ENCODE results near the gene EML4.
"Not testable (repeated sequence)": the region's sequence is repeated elsewhere in the genome, so short reads cannot be mapped to it uniquely, and the experiment has no call there.

Gene EML4, protein sequence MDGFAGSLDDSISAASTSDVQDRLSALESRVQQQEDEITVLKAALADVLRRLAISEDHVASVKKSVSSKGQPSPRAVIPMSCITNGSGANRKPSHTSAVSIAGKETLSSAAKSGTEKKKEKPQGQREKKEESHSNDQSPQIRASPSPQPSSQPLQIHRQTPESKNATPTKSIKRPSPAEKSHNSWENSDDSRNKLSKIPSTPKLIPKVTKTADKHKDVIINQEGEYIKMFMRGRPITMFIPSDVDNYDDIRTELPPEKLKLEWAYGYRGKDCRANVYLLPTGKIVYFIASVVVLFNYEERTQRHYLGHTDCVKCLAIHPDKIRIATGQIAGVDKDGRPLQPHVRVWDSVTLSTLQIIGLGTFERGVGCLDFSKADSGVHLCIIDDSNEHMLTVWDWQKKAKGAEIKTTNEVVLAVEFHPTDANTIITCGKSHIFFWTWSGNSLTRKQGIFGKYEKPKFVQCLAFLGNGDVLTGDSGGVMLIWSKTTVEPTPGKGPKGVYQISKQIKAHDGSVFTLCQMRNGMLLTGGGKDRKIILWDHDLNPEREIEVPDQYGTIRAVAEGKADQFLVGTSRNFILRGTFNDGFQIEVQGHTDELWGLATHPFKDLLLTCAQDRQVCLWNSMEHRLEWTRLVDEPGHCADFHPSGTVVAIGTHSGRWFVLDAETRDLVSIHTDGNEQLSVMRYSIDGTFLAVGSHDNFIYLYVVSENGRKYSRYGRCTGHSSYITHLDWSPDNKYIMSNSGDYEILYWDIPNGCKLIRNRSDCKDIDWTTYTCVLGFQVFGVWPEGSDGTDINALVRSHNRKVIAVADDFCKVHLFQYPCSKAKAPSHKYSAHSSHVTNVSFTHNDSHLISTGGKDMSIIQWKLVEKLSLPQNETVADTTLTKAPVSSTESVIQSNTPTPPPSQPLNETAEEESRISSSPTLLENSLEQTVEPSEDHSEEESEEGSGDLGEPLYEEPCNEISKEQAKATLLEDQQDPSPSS

DNA sequence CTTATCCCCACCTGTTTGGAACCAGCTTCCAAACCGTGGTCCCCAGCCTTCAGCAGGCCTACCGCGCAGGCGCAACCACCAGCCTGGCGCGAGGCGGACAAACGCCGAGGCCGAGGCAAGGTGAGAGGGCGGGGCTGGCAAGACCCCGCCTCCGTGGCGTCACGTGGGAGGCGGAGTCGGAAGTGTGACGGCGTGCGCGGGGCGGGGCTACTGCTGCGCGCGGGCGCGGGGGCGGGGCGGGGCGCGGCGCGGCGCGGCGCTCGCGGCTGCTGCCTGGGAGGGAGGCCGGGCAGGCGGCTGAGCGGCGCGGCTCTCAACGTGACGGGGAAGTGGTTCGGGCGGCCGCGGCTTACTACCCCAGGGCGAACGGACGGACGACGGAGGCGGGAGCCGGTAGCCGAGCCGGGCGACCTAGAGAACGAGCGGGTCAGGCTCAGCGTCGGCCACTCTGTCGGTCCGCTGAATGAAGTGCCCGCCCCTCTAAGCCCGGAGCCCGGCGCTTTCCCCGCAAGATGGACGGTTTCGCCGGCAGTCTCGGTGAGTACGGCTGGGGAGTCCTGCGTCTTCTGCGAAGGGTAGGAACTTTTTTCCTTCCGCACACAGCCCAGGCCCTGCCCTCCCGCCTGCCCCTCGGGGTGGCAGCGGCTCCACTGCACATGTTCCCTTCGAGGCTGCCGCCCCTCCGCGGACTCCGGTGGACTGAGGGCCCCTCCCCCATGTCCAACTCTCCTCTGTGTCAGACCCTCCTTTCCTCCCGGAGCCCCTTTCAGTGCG, at the start of gene EML4:
Gene EML4 (plus strand): TSS at position 254 of the 774 bp plus-strand sequence. CDS start 259 bp downstream, at position 513.
- DNase-seq, result peak; percentile 92 to 94

DNA sequence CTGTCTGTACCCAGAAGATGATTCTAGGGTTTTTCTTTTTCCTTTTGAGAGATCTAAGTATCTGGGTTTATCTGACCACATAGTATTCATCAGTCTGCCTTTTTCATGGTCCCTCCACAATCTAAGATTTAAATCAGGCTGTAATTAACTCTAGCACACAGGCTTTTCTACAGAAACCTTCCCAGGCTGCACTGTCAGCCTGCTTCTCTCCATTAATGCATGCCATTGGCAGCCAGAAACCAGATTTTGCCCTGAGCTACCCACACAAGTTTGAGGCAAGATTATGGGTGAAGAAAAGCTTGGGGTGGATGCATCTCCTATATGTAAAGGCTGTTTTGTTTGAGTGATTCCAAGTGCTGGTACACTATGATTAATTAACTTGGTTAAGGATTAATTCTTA, 45.7 kb upstream of the EML4 start:
- no peak for DNase-seq

DNA sequence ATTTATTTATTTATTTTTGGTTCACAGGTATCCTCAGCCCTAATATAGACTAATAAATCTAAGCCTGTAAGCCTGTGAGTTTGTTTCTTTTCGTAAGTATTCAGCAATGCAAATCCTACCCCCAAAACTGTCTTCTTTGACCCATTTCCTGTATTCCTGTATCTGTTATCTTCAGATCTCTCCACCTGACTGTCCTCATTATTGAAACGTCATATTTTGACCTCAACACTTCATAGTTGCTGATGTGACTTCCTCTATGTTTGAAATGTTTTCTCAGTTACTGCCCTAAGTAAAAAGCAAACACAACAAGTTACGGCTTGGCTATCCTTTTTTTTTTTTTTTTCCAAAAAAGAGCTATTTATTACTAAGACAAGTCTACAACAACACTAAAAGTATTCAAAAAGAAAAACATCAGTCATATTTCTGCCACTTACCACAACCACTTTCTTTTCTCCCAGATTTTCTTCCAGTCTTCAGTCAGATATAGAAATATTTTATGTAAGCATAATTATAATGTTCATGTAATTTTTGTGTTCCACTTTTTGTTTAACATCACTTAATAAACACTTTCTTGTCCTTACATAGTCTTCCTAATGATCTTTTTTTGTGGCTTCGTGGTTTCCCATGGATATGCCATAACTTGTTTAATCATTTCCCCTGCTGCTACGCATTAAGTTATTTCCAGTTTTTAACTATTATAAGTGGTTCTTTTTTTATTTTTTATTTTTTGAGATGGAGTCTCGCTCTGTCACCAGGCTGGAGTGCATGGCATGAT, 45.0 kb upstream of the EML4 start:
- no peak for DNase-seq

DNA sequence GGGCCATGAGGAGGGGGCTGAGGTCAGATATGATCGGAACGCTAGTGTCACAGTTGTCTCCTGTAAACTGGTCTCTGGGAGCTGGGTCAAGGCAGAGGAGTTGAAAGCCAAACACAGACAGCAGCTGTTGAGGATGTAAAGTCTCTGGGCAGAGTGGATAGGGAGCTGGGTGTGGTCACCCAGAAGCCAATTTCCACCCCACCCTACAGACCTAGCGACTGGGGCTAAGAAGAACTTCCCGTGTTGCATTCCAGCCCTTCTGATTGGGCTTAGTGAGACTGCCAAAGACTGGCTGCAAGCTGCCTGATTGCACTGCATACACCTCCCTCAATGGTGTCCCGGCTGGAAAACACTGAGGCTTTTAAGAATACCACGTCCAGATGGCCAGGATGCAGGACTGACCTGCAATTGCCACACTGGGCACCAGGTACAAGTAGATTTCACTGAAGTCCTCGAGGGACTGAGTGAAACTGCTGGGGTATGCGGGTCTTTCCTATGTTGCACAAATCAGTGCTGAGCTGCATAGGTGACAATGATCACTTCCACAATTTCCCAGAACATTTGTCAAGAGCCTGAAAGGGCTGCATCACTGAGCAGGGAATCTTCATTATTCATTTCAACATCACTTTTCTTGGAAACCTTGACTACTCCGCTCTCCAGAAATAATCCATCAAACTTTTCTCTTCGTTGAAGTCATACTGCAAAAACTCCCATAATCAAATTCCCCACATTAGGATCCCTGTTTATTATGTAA, 43.1 kb upstream of the EML4 start:
- DNase-seq, result peak in 1 of 2 donors; percentile 16

DNA sequence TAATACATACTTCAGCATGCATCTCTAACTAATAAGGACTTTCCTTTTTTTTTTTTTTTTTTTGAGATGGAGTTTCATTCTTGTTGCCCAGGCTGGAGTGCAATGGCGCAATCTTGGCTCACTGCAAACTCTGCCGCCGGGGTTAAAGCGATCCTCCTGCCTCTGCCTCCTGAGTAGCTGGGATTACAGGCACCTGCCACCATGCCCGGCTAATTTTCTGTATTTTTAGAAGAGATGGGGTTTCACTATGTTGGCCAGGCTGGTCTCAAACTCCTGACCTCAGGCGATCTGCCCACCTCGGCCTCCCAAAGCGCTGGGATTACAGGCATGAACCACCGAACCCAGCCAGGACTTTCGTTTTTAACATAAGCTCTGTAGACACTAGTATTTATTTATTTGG, 42.3 kb upstream of the EML4 start:
- DNase-seq, result not testable (repeated sequence)

DNA sequence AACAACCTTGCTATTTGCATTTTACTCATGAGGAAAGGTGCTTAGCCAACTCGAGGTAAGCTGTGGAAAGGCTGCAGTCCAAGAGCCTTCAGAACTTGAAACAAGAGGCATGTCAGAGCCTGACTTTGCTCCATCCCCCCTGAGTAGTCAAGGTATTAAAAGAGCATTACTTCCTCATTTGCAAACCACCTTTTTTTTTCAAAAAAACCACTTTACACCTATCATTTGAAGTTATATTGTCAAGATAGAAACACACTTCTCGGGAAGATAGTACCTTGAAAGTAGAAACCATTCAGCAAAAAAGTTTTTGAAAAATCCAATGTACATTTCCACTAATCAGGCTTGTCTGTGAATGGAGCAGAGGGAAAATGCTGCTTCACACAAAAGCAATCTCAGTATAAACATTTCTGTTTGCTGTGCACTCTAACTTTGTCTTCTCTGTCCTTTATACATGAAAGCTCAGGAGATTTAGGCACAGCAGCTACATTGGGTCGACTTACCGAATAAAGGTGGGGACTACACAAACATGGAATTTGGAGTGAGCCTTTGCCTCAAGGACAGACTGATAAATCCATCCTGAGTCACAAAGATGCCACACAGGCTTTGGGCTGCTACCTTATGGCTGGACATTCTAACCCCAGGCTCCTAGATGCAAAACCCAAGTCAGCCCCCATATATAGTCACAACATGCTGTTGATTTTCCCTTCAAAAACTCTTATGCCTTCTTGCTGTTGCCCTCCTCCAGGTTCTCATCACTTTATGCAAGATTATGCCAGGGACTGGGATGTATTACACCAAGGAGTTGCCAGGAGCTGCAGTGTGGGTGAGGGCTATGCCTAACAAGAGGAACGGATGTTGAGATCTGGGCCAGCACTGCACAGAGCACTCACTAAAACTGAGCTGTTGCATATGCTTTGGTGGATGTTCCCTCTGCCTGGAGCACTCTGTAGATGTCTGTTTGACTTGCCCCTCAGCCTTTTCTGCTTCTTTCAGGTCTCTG, 41.4 kb upstream of the EML4 start:
- DNase-seq, result no peak

DNA sequence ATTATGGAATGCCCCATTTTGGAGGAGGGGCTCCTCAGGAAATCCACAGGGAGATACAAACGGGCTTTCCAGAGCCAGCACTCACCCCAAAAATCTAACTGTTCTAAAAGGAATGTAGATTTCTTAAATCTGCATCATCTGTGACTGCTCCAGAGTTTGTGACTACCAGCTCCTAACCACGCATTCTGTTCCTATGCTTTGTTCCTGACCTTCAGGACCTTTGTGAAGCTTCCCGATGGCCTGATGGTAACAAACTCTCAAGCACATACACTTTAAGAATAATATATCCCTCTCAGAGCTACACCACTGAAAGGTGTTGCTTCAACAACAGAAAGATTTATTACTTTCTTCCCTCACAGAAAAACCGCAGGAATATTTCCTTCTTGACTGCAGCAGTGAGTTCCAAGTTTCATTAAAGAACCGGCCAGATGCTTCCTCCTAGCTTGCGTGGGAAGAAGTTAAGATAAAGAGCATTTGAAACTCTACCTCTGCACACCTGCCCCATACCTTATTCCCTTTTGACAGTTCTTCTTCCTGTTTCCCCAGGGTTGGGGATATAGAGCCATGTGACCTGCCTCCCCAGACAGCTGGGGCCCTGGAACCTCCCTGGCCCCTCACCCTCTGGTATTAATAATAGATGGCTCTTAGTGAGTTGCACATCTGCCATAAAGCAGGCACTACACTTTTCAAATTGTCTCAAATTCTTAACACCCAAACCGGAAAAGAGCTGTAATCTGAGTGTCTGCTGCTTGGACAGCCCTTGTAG, 40.2 kb upstream of the EML4 start:
- no peak for DNase-seq

DNA sequence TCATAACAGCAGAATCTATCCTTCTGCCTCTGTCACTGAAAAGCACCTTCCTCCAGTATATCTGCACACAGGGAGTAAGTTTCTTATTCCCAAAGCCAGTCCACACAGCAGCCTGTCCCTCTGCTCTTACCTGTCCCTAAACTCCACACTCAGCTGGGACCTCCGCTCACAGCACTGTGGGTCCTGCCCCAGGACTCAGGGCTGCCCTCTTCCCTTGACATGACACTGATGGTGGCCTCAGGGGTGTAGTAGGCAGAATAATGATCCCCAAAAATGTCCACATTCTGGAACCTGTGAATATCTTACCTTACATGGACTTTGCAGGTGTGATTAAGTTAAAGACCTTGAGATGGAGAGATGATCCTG, 39.7 kb upstream of the EML4 start:
- no peak for DNase-seq

DNA sequence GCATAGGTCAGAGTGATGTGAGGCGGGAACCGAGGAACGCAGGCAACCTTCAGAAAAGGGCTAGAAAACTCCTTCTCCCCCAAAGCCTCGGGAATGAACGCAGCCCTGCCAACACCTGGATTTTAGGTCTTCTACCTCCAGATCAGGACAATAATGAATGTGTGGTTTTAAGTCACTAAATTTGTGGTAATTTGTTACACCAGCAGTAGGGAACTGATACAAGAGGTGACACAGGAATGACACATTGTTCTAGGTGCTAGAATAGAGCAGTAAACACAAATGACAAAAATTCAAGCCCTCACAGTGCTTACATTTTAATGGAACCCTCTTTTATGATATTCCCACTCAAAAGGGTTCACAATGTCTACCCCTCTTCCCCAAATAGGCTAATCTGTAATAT, 39.2 kb upstream of the EML4 start:
- no peak for DNase-seq

DNA sequence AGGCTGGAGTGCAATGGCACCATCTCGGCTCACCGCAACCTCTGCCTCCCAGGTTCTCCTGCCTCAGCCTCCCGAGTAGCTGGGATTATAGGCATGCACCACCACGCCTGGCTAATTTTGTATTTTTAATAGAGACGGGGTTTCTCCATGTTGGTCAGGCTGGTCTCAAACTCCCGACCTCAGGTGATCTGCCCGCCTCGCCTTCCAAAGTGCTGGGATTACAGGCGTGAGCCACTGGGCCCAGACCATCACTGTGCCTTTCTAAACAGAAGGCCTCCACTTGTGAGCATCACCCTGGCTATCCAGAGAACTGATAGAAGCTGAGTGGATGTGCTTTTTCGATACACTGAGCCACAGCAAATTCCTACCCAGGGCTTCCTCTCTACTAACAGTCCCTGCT, 38.3 kb upstream of the EML4 start:
- not testable (repeated sequence) for DNase-seq

DNA sequence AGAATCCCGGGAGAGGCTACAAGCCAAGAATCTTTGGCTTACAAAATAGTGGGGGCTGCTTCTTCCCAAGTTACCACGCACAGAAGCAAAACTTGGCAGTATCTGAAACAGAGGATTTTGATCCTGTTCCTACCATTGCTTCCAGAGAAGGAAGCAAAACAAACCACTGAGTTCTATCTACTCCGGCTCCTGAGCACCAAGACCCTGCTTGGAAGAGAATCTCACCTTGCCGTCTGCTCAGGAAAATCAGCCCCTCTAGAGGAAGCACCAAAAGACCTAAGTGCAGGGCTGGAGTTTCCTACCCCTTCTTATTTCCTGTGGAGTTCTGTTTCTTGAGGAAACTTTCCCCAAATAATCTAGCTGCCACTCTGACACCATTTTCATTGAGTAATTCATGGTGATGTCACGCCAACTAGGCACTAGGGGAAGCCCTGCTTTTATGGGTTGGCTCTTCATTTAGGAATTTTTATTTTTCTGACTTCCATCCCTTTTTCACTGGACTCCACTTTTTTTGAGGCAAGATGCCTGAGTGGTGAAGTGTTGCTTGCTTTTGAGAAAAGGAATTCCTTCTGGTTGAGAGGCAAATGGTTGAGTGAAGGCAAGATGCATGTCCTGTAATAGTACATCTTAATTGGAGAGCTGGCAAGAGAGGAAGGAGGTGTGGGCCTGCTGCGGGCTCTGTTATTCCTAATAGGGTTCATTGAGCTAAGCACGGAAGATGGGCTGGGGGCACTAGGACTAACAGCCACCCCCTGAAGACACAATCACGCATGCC, 36.8 kb upstream of the EML4 start:
- no peak for DNase-seq

DNA sequence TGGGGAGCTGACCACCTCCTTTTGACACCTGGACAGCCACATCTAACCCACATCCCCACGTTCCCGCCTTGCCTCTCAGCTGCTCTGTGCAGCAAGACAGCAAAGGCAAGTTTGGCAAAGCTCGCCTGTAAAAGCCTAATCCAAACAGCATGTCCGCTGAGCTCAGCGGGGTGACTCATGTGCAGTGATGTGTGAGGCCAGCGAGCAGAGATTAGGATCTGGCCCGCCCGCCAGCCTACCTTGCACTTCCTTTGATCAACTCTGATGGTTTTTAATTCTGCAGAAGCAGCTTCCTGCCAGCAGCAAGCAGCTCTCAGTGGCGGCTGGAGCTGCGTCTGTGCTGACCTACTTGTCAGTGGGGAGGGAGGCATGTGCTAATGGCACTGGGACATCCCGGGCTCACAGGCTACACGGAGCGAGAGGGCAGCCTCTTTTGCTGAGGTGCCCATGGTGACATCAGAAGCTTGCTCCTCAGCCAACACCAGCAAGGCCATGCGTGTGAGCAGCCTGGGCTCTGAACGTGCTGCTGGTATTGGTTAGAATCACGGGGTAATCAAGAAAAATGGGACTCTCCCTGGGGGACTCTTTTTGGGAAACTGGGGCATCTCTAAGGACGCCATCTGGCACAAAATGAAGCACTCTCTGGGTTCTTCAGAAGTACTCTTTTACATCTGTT, 36.0 kb upstream of the EML4 start:
- peak; percentile 82 to 87 for DNase-seq

DNA sequence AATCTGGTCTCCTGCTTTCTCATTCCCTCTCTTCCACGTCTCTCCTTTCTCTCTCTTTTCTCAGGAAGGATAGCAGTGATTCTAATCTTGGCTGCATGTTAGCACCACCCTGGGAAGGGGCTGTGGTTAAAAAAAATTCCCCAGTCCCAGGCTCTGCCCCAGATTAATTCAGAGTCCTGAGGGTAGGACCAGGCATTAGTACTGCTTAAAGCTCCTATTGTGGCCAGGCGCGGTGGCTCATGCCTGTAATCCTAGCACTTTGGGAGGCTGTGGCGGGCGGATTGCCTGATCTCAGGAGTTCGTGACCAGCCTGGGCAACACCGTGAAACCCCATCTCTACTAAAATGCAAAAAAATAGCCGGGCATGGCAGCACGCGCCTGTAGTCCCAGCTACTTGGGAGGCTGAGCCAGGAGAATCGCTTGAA, 35.4 kb upstream of the EML4 start:
- no peak for DNase-seq

DNA sequence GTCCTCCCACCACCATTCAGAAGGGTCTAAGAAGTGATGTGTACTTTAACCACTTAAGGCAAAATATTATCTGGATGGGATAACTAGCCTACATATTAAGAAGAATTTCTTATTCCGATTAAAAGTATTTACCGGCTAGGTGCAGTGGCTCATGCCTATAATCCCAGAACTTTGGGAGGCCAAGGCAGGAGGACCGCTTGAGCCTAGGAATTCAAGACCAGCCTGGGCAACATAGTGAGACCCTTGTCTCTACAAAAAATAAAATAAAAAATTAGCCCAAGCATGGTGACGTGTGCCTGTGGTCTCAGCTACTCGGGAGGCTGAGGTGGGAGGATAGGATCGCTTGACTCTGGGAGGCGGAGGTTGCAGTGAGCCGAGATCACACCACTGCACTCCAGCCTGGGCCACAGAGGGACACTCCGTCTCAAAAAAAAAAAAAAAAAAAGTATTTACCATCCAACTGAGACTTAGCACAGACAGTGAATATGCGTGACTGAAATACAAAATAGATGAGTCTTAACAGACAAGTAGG, 34.7 kb upstream of the EML4 start:
- DNase-seq, result not testable (repeated sequence)

DNA sequence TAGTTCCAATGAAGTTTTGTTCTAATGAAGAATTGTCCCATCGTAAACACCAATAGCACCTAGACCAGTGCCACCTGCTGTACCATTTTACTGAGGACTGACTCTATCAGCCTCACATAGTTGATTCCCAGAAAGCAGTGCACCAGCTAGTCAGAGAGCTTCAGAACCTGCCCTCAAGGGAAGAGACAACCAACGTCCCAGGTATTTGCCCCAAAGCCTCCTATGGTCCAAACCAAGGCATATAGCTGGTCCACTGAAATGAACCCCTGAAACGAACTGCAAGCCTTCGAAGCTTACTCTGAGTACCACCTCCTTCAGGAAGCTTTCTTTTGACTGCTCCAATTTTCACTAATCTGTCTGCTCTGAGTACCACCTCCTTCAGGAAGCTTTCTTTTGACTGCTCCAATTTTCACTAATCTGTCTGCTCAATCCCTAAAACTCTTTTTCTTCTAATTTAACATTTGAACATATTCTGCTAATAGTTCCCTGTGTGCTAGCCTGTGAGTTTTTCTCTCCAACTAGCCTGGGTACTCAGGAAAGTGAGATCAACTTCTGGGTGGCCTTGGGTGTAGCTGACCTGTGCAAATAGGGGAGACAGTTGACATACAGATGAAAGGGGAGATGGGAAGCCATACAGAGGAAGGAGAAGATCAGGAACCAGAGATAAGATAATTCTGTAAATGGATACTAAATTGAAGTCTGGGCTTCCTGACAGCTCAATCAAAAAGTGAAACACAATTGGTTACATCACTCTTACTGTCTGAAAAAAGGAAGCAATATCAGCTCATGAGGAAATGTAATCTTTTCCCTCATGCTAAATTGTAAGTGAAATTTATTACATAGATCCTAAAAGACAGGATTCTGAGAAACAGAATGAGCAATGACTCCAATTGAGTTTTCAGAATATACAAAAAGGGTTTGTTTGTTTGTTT, 33.5 kb upstream of the EML4 start:
- no peak for DNase-seq

DNA sequence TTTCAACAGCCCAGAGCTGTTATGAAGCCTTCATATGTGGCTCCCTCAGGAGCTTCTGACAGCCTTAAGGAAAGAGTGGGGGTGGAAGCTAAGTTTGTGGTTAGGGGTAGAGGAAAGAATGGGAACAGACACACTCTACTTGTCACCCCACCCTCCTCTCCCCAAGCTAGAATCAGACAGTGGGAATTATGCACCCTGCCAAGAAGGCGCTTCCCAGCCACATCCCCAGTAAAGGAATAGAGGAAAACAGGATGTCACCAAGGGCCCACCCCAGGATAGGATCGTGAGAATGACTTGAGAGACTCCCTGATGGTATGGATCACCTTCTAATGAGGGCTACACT, 32.4 kb upstream of the EML4 start:
- no peak for DNase-seq

Data from stimulated activated CD4-positive, alpha-beta T cell treated with anti-CD3 and anti-CD28 coated beads, Interleukin-2, amount 100 ng/mL, for 24 hours (primary cell).